GM18517 (cell line): ENCODE measurements around the gene TGFBR3L.
A peak's percentile ranks its signal among the peaks of the same experiment; 100 is the strongest.

Source experiments
- ATAC-seq: cut with Tn5 transposase; IDR thresholded peaks from one replicate; pipeline ENCODE4 v1.9.1; 2021; ENCODE audit warnings: mild to moderate bottlenecking, moderate library complexity; ENCODE audit not compliant: unreplicated experiment

TGFBR3L gene

DNA sequence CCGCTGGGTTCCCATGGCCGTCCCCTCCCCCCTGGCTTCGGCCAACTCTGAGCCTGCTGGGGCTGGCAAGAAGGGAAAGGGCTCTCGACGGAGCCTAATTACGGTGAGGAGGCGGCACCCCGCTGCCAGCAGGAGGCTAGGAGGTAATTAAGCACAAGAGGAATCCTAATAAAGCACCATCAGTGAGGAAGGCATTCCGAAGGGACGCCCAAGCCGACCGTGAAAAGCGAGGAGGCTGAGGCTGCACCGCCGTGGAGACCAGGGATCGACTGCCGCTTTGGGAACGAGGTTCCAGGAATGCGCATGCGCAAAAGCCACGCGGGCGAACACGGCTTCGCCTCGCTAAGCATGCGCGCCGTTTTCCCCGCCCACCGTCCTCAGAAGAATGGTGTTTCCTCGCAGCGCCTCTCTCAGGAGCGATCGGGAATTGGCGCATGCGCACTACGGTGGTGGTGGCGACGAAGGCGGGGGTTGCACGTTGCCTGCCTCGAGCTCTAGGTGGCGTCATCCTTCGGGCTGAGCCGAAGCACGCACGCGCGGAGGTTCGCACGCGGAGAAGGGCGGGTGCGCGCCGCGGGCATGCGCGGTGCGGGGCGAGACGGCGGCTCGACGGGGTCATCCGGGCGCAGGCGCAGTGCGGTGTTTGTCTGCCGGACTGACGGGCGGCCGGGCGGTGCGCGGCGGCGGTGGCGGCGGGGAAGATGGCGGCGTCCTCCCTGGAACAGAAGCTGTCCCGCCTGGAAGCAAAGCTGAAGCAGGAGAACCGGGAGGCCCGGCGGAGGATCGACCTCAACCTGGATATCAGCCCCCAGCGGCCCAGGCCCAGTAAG, 11.2 kb upstream of the TGFBR3L start, which contains the start of gene MAP2K7:
MAP2K7 (plus strand) TSS at position 634 of the 830 bp plus-strand sequence; CDS start at position 702, 68 bp downstream.
- ATAC-seq: peak; percentile 88

DNA sequence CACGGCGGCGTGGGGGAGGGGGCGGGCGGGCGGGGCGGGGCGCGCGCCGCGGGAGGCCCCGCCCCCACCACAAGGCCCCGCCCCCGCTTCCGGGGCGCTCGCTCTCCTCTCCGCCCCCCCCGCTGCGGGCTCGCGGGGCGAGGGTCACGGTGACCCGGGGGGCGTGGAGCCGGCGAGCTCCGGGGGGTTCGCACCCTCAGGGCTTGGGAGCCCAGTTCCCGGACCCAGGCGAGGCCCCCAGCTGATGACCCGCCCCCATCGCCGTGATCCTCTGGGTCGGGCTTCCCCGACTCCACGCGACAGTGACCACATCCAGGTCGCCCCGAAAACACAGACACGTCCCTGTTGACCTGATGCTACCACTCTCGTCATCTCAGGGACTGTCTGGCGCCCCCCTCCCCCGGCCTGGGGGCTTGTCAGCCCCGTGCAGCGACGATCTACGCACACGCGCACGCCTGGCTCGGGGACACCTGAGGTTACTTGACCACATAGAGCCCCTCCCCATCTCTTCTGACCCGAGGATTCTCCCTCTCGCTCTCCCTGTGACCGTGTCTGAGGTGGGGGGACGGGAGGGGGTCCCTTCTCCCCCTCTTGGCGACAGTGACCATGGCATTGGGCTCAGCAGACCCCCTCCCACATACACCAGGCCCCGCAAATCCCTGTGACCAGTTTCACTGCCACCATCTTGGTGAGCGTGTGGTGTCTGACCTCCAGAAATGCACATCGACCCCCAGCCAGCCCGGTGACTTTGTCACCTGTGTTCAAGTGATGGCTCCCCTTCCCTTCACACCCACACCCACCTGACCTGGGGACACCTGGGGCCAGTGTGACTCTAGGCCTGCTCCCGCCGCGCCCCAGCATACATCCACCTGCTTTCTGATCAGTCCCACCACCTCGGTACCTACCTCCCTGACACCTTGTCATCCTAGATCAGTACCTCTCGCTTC, 10.3 kb upstream of the TGFBR3L start:
- ATAC-seq: no peak

GRCh38 chr19:7905268-7905667, 9.4 kb upstream of the TGFBR3L start:
- ATAC-seq: no peak

GRCh38 chr19:7905859-7906258, 8.8 kb upstream of the TGFBR3L start:
- ATAC-seq: no peak

DNA sequence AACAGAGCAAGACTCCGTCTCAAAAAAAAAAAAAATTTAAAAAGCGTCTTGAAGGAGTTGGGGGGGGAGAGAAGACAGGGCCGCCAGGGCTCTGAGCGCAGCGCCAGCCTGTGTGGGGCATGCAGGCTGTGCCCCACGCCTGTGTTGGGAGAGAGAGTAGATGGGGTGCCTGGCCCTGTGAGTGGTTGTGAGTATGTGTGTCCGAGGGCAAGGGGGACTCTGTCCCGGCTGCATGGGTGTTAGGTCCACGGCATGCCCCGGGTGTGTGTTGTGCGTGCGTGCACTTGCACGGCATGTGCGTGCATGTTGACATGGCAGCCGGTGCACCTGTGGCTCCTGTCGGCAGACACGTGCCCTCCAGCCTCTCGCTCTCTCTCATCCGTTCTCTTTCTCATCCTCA, 7.5 kb upstream of the TGFBR3L start:
- ATAC-seq: no peak

- no peak for ATAC-seq
These were observed 7.1 kb upstream of the TGFBR3L start for GRCh38 chr19:7907544-7907943.

GRCh38 chr19:7908078-7908699, 6.4 kb upstream of the TGFBR3L start:
- no peak for ATAC-seq

DNA sequence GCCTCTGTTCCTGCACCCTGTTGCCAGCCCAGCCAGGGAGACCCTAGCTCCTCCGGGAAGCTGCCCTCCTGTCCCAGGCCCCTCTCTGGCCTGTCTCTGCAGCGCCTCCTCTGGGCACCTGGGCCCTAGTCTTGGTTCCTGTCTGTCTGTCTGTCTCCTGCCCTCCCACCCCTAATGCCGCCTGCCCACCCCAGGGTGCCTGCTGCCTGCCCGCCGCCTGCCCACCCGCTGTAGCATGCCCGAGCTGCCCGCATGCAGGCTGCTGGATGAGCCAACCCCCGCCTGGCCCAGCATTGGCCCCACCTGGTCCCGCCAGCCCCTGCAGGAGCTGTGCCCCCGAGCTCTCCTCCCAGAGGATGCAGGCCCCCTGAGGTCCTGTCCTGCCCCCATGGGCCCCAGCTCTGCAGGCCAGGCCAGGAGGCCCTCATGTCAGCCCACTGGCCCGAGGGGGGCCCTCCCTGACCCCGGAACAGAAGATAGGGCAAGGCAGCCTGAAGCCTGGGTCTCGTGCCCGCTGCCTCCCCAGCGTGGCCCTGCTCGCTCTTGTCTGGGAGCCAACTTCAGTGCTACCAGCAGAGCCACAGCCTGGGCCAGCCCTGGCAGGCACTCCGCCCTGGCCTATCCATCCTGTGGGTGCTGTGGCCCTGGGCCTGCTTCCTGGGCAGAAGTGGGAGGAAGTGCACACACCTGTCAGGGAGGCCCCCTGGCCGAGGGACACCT, 5.7 kb upstream of the TGFBR3L start:
- ATAC-seq: no peak

- ATAC-seq: no peak
These were observed 5.1 kb upstream of the TGFBR3L start for GRCh38 chr19:7909471-7910067.

GRCh38 chr19:7910321-7911161, 4.1 kb upstream of the TGFBR3L start:
- ATAC-seq: no peak

DNA sequence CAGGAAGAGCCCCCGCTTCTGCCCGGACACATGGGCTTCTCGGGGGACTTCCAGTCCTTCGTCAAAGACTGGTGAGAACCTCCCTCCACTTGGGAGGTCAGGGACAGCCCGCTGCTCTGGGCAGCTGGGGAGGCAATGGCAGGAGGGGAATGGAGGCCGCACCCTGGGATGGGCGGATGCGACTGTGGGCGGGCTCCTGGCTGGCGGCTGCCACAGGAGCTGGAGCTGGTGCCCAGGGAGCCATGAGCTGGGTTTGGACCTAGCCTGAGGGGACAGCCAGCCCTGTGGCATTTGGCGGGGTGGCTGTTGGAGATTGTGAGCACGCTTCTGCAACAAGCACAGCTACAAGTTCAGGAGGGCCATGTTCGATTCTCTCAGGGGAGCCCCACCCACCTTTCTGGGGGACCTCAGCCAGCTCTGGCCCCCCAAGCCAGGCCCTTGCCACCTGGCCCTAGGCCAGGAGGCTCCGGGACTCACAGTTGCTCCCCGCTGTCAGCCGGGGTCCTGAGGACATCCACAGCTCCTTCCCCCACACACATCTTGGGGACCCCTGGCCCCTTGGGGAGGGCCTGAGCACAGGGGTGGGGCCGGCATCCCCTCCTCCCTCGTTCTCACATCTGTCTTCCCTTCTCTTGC, 3.0 kb upstream of the TGFBR3L start:
- no peak for ATAC-seq

DNA sequence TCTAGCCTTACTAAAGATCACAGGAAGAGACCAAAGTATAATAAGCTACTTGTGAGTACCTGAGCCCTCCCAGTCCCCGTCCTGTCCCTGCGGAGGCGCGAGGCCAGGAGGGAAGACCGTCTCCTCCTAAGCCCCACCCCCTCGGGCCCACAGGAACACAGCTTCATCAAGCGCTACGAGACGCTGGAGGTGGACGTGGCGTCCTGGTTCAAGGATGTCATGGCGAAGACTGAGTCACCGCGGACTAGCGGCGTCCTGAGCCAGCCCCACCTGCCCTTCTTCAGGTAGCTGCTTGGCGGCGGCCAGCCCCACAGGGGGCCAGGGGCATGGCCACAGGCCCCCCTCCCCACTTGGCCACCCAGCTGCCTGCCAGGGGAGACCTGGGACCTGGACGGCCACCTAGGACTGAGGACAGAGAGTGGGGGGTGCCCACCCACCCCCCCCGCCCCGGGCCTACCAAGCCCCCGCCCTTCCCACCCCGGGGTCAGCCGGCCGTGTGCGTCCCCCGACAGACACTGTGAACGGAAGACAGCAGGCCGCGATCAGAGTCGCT, 2.4 kb upstream of the TGFBR3L start:
- ATAC-seq: no peak

- no peak for ATAC-seq
These were observed 1.7 kb upstream of the TGFBR3L start for GRCh38 chr19:7912697-7913564.

- ATAC-seq: no peak
These were observed 978 bp upstream of the TGFBR3L start for GRCh38 chr19:7913652-7914051.

DNA sequence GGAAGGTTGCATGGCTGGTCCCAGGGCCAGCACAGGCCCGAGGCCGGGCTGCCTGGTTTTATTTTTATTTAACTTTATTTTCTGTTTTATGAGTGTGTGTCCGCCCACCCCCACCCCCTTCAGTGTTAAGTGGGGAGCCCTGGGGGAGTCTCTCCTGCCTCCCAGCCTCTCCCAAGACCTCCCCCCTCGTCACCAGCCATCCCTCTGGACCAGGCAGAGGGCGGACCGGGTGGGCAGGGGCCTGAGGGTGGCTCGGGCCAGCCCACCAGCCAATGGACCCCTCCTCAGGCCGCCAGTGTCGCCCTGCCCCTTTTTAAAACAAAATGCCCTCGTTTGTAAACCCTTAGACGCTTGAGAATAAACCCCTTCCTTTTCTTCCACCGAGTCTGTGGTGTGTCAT, 531 bp upstream of the TGFBR3L start:
- ATAC-seq: no peak

GRCh38 chr19:7915250-7916102, 846 bp downstream of the TGFBR3L start:
- ATAC-seq: no peak
